AG09319 (cell line): ENCODE data around the gene IGIP.

Experiments used
- DNase-seq: peaks from one replicate; pipeline ENCODE4 v3.0.0-alpha.2; 2010; ENCODE audit warnings: low read depth; ENCODE audit errors: extremely low read depth
- TF ChIP-seq, protein P1 (sequence below): IDR thresholded peaks from 2 replicates; pipeline ENCODE4 v1.5.1; 2011; ENCODE audit warnings: low read depth, mild to moderate bottlenecking, inconsistent platforms, low read length, moderate library complexity

The IGIP gene

DNA sequence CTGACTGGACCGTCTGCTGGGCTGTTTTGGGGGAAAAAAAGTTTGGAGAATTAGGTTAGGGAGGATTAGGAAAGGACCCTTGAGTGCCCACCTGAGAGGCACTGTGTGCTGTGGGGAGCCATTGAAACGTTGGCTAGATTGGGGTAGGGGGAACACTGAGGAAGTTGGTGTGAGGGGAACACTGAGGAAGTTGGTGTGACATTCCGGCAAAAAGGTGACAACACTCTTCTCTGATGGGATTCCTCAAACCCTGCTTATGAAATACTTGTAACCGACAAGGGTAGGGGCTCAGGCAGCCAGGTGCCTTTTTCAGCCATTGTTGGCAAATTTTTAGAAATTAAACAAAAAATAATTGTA is 50.3 kb downstream of the IGIP start:
- DNase-seq = no peak
- TF ChIP-seq, protein P1, sequence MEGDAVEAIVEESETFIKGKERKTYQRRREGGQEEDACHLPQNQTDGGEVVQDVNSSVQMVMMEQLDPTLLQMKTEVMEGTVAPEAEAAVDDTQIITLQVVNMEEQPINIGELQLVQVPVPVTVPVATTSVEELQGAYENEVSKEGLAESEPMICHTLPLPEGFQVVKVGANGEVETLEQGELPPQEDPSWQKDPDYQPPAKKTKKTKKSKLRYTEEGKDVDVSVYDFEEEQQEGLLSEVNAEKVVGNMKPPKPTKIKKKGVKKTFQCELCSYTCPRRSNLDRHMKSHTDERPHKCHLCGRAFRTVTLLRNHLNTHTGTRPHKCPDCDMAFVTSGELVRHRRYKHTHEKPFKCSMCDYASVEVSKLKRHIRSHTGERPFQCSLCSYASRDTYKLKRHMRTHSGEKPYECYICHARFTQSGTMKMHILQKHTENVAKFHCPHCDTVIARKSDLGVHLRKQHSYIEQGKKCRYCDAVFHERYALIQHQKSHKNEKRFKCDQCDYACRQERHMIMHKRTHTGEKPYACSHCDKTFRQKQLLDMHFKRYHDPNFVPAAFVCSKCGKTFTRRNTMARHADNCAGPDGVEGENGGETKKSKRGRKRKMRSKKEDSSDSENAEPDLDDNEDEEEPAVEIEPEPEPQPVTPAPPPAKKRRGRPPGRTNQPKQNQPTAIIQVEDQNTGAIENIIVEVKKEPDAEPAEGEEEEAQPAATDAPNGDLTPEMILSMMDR = no peak

- DNase-seq = no peak
- TF ChIP-seq, protein P1 = no peak
These were observed 52.3 kb downstream of the IGIP start for GRCh38 chr5:140178086-140178410.

DNA sequence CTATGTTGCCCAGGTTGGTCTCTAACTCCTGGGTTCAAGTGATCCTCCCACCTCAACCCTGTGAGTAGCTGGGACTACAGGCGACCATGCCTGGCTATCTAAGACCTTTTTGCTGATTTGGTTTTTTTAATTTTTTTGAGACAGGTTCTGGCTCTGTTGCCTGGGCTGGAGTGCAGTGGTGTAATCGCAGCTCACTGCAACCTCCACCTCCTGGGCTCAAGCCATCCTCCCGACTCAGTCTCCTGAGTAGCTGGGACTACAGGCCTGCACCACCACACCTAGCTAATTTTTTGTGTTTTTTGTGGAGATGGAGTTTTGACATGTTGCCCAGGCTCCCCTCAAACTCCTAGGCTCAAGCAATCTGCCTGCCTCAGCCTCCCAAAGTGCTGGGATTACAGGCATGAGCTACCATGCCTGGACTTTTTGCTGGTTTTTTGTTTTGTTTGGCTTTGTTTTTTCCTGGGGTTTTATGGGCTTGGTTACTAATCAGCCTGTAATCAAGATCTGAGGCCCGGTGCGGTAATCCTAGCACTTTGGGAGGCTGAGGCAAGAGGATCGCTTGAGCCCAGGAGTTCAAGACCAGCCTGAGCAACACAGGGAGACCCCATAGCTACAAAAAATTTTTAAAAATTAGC is 52.9 kb downstream of the IGIP start:
- DNase-seq = no peak
- TF ChIP-seq, protein P1 = no peak
